ENCODE results near the gene MKRN2OS.

DNA sequence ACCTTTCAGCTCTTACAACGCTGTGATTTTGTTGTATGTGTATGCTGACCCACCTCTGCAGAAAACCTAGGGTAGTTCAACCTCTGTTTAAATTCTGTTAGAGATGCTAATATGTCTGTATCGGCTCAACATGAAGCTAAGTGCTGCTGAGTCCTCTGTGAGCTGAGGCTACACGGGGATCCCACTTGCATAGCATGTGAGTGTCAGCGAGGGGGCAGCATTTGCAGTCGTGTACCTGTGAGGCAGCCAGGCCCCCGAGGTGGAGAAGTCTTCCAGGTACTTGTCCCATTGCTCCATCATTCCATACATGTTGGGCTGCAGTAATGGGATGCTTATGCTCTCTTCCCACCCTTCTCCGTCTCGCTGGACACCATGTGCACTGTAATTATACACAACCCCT is 3.7 kb downstream of the MKRN2OS start:
- TF ChIP-seq, protein P1, sequence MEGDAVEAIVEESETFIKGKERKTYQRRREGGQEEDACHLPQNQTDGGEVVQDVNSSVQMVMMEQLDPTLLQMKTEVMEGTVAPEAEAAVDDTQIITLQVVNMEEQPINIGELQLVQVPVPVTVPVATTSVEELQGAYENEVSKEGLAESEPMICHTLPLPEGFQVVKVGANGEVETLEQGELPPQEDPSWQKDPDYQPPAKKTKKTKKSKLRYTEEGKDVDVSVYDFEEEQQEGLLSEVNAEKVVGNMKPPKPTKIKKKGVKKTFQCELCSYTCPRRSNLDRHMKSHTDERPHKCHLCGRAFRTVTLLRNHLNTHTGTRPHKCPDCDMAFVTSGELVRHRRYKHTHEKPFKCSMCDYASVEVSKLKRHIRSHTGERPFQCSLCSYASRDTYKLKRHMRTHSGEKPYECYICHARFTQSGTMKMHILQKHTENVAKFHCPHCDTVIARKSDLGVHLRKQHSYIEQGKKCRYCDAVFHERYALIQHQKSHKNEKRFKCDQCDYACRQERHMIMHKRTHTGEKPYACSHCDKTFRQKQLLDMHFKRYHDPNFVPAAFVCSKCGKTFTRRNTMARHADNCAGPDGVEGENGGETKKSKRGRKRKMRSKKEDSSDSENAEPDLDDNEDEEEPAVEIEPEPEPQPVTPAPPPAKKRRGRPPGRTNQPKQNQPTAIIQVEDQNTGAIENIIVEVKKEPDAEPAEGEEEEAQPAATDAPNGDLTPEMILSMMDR (IDR thresholded peaks at IDR 0.05): no peak
- TF ChIP-seq POLR2A (IDR thresholded peaks at IDR 0.05): no peak
- TF ChIP-seq POLR2AphosphoS5 (IDR thresholded peaks at IDR 0.05): no peak

Data from breast epithelium (tissue), 3 donors.